Hepatocyte (in vitro differentiated cells): Measurements from ENCODE around the gene CBX3. TPM values are rescaled to one million over a fixed set of nuclear protein-coding genes. Genes with fewer than 3 reads are reported as not detected.

Experiments used
- DNase-seq: peaks from one replicate; pipeline ENCODE4 v3.0.0-alpha.2; 2016; ENCODE audit warnings: low spot score
- H2AFZ ChIP-seq: fragments of 200-600 bp; sonication (generic); 2 replicates; pipeline ENCODE4 v1.6.0; 2016; ENCODE audit warnings: antibody characterized with exemption, mild to moderate bottlenecking
- H3K27ac ChIP-seq: fragments of 200-600 bp; sonication (generic); 2 replicates; pipeline ENCODE4 v1.5.1; 2016; ENCODE audit warnings: mild to moderate bottlenecking
- H3K27me3 ChIP-seq: fragments of 200-600 bp; sonication (generic); 2 replicates; pipeline ENCODE4 v1.6.1; 2016
- H3K36me3 ChIP-seq: fragments of 200-600 bp; sonication (generic); replicated peaks from 2 replicates; pipeline ENCODE4 v1.5.1; 2016; ENCODE audit warnings: low read depth; ENCODE audit not compliant: insufficient read depth
- H3K4me1 ChIP-seq: fragments of 200-600 bp; sonication (generic); 2 replicates; pipeline ENCODE4 v1.5.1; 2016; ENCODE audit warnings: mild to moderate bottlenecking, moderate library complexity; ENCODE audit not compliant: insufficient read depth
- H3K4me2 ChIP-seq: fragments of 200-600 bp; sonication (generic); 2 replicates; pipeline ENCODE4 v1.6.0; 2016
- H3K4me3 ChIP-seq: fragments of 200-600 bp; sonication (generic); 2 replicates; pipeline ENCODE4 v1.5.1; 2016; ENCODE audit warnings: mild to moderate bottlenecking
- H3K79me2 ChIP-seq: fragments of 200-600 bp; sonication (generic); 2 replicates; pipeline ENCODE4 v1.6.0; 2017; ENCODE audit warnings: mild to moderate bottlenecking
- H3K9me2 ChIP-seq: fragments of 200-600 bp; sonication (generic); replicated peaks from 2 replicates; pipeline ENCODE4 v1.6.0; 2017; ENCODE audit warnings: mild to moderate bottlenecking; ENCODE audit not compliant: insufficient read depth
- H3K9me3 ChIP-seq: fragments of 200-600 bp; sonication (generic); 2 replicates; pipeline ENCODE4 v1.5.1; 2016; ENCODE audit warnings: low read depth, mild to moderate bottlenecking
- H4K20me1 ChIP-seq: fragments of 200-600 bp; sonication (generic); 2 replicates; pipeline ENCODE4 v1.6.0; 2016; ENCODE audit warnings: mild to moderate bottlenecking; ENCODE audit not compliant: insufficient read depth, poor library complexity, severe bottlenecking
- CTCF ChIP-seq: fragments of 200-600 bp; sonication (generic); IDR thresholded peaks from 2 replicates; pipeline ENCODE4 v1.5.1; 2016; ENCODE audit warnings: antibody characterized with exemption, mild to moderate bottlenecking; ENCODE audit not compliant: poor library complexity
- EZH2 ChIP-seq: fragments of 200-600 bp; sonication (generic); IDR thresholded peaks from 2 replicates; pipeline ENCODE4 v1.6.1; 2016; ENCODE audit warnings: antibody characterized with exemption, mild to moderate bottlenecking, borderline replicate concordance
- EZH2phosphoT487 ChIP-seq: fragments of 200-600 bp; sonication (generic); IDR thresholded peaks from one replicate; pipeline ENCODE4 v1.6.1; 2018; ENCODE audit warnings: antibody characterized with exemption, mild to moderate bottlenecking, low read depth, moderate library complexity; ENCODE audit not compliant: unreplicated experiment, severe bottlenecking
- WGBS: methylation state at CpG from one replicate; pipeline ENCODE4 v1.1.6; 2016; ENCODE audit warnings: low lambda C conversion rate; ENCODE audit errors: missing lambda C conversion rate; 5-methylcytosine and 5-hydroxymethylcytosine counted together
- polyA plus RNA-seq: library from polyadenylated mRNA; unstranded; fragments of >200 nt; fragmentation: Nextera tagmentation; extraction: Ambion mirVana; gene quantifications from 2 replicates; pipeline ENCODE4 v1.2.1, GENCODE V29; 2016
- total RNA-seq: library from RNA; depleted of rRNA; stranded (reverse); fragments of >200 nt; gene quantifications from 2 replicates; pipeline ENCODE4 v1.2.3, GENCODE V29; 2014

The CBX3 gene
- total and polyA plus RNA-seq, 2 experiments from 2014 or later, result 120 to 165 TPM

- Histone ChIP-seq H3K9me3 (no peaks in the 10 kb centered on the region), H3K4me2 (no peak overlapping the region), H3K27me3 (no peaks in the 10 kb centered on the region), H3K36me3 (peaks cover 6% of the 10 kb centered on the region), H3K79me2 (peaks cover 31% of the 10 kb centered on the region), H3K9me2 (no peaks in the 10 kb centered on the region), H3K4me1 (peaks cover 8% of the 10 kb centered on the region), H3K27ac (peak overlapping the region; percentile 21), H3K4me3 (no peak overlapping the region), H2AFZ (no peak overlapping the region), H4K20me1 (peaks cover 53% of the 10 kb centered on the region)
- DNase-seq, result no peak
- 88% methylated on average over 11 of the region's 11 CpGs for WGBS
- TF ChIP-seq EZH2 (no peak), EZH2phosphoT487 (no peak), CTCF (no peak)
Measured at GRCh38 chr7:26187380-26188205, 14.0 kb upstream of the CBX3 start.

GRCh38 chr7:26188206-26188956 lies 13.2 kb upstream of the CBX3 start:
- Histone ChIP-seq H3K4me1 (peaks cover 11% of the 10 kb centered on the region), H3K4me2 (no peak overlapping the region), H4K20me1 (peaks cover 60% of the 10 kb centered on the region), H3K27ac (peak overlapping the region; percentile 21), H3K9me3 (no peaks in the 10 kb centered on the region), H3K27me3 (no peaks in the 10 kb centered on the region), H3K79me2 (peaks cover 39% of the 10 kb centered on the region), H3K36me3 (peaks cover 8% of the 10 kb centered on the region), H3K9me2 (no peaks in the 10 kb centered on the region), H3K4me3 (no peak overlapping the region), H2AFZ (no peak overlapping the region)
- no peak for TF ChIP-seq EZH2phosphoT487
- DNase-seq, result no peak
- WGBS, result 93% methylated on average over 9 of the region's 9 CpGs

GRCh38 chr7:26188957-26189541 lies 12.5 kb upstream of the CBX3 start:
- Histone ChIP-seq H3K79me2 (peaks cover 45% of the 10 kb centered on the region), H4K20me1 (peaks cover 67% of the 10 kb centered on the region), H3K9me3 (no peaks in the 10 kb centered on the region), H2AFZ (no peak overlapping the region), H3K4me3 (no peak overlapping the region), H3K4me2 (no peak overlapping the region), H3K27me3 (no peaks in the 10 kb centered on the region), H3K4me1 (peaks cover 11% of the 10 kb centered on the region), H3K27ac (no peak overlapping the region), H3K9me2 (no peaks in the 10 kb centered on the region), H3K36me3 (peaks cover 8% of the 10 kb centered on the region)
- WGBS, result 89% methylated on average over 3 of the region's 3 CpGs
- TF ChIP-seq EZH2phosphoT487 (no peak), EZH2 (no peak)
- DNase-seq, result no peak

- Histone ChIP-seq H3K4me1 (peaks cover 9% of the 10 kb centered on the region), H3K4me3 (no peak overlapping the region), H2AFZ (no peak overlapping the region), H3K36me3 (peaks cover 8% of the 10 kb centered on the region), H3K27ac (no peak overlapping the region), H3K79me2 (peaks cover 52% of the 10 kb centered on the region), H3K4me2 (no peak overlapping the region), H3K9me2 (no peaks in the 10 kb centered on the region), H3K27me3 (no peaks in the 10 kb centered on the region), H3K9me3 (no peaks in the 10 kb centered on the region), H4K20me1 (peaks cover 74% of the 10 kb centered on the region)
- no peak for DNase-seq
- WGBS, result 89% methylated on average over 3 of the region's 3 CpGs
- TF ChIP-seq EZH2phosphoT487, result no peak
Measured at GRCh38 chr7:26189697-26190096, 11.8 kb upstream of the CBX3 start.
